ENCODE measurements around the gene TOX2. TPM values are rescaled to one million over a fixed set of nuclear protein-coding genes. Genes with fewer than 3 reads are reported as not detected.
"Not testable (repeated sequence)": the region's sequence is repeated elsewhere in the genome, so short reads cannot be mapped to it uniquely, and the experiment has no call there.

The TOX2 gene
- polyA plus RNA-seq, 3 donors: 2.7 to 3.3 (median 3.2) TPM

GRCh38 chr20:44029848-44030230, 115.2 kb downstream of the TOX2 start:
- DNase-seq (ENCODE audit: low read depth in 3 of 3, low spot score in 2 of 3): no peak

GRCh38 chr20:44030394-44030793, 115.7 kb downstream of the TOX2 start:
- no peak for DNase-seq (ENCODE audit: low read depth in 3 of 3, low spot score in 2 of 3)

- DNase-seq (ENCODE audit: low read depth in 3 of 3, low spot score in 2 of 3): no peak
Observed at GRCh38 chr20:44031001-44031574, 116.4 kb downstream of the TOX2 start.

- no peak for DNase-seq (ENCODE audit: low read depth in 3 of 3, low spot score in 2 of 3)
Observed at GRCh38 chr20:44031781-44032582, 117.3 kb downstream of the TOX2 start.

GRCh38 chr20:44032583-44033331, 118.1 kb downstream of the TOX2 start:
- no peak for DNase-seq (ENCODE audit: low read depth in 3 of 3, low spot score in 2 of 3)

- DNase-seq (ENCODE audit: low read depth in 3 of 3, low spot score in 2 of 3): no peak
Observed at GRCh38 chr20:44033344-44033743, 118.7 kb downstream of the TOX2 start.

GRCh38 chr20:44033873-44034272, 119.2 kb downstream of the TOX2 start:
- DNase-seq (ENCODE audit: low read depth in 3 of 3, low spot score in 2 of 3): no peak

- DNase-seq (ENCODE audit: low read depth in 3 of 3, low spot score in 2 of 3): no peak
Observed at GRCh38 chr20:44034451-44034850, 119.8 kb downstream of the TOX2 start.

GRCh38 chr20:44034965-44035635, 120.4 kb downstream of the TOX2 start:
- no peak for DNase-seq (ENCODE audit: low read depth in 3 of 3, low spot score in 2 of 3)

- DNase-seq (ENCODE audit: low read depth in 3 of 3, low spot score in 2 of 3): no peak
Observed at GRCh38 chr20:44035924-44036323, 121.3 kb downstream of the TOX2 start.

GRCh38 chr20:44036441-44036840, 121.8 kb downstream of the TOX2 start:
- no peak for DNase-seq (ENCODE audit: low read depth in 3 of 3, low spot score in 2 of 3)

GRCh38 chr20:44038681-44039123, 124.0 kb downstream of the TOX2 start:
- no peak for DNase-seq (ENCODE audit: low read depth in 3 of 3, low spot score in 2 of 3)

- DNase-seq (ENCODE audit: low read depth in 3 of 3, low spot score in 2 of 3): no peak
Observed at GRCh38 chr20:44039147-44039546, 124.5 kb downstream of the TOX2 start.

GRCh38 chr20:44039741-44040140, 125.1 kb downstream of the TOX2 start:
- no peak for DNase-seq (ENCODE audit: low read depth in 3 of 3, low spot score in 2 of 3)

GRCh38 chr20:44040202-44040915, 125.7 kb downstream of the TOX2 start:
- no peak for DNase-seq (ENCODE audit: low read depth in 3 of 3, low spot score in 2 of 3)

- no peak for DNase-seq (ENCODE audit: low read depth in 3 of 3, low spot score in 2 of 3)
Observed at GRCh38 chr20:44041001-44041400, 126.3 kb downstream of the TOX2 start.

- DNase-seq (ENCODE audit: low read depth in 3 of 3, low spot score in 2 of 3): not testable (repeated sequence)
Observed at GRCh38 chr20:44044712-44045111, 130.1 kb downstream of the TOX2 start.

GRCh38 chr20:44050327-44050726, 135.7 kb downstream of the TOX2 start:
- DNase-seq (ENCODE audit: low read depth in 3 of 3, low spot score in 2 of 3): no peak

- DNase-seq (ENCODE audit: low read depth in 3 of 3, low spot score in 2 of 3): no peak
Observed at GRCh38 chr20:44050925-44051660, 136.4 kb downstream of the TOX2 start.

- no peak for DNase-seq (ENCODE audit: low read depth in 3 of 3, low spot score in 2 of 3)
Observed at GRCh38 chr20:44051661-44052000, 137.0 kb downstream of the TOX2 start.
